Endothelial cell of umbilical vein (primary cell): ENCODE measurements around the gene EPS8. TPM values are rescaled to one million over a fixed set of nuclear protein-coding genes. Genes with fewer than 3 reads are reported as not detected.

ENCODE experiments used
- BruUV-seq: library from RNA; stranded (reverse); fragments of 400-500 nt; replicated peaks from 2 replicates; lab custom pipeline; 2021; lab: Mats Ljungman, UMichigan
- CTCF ChIA-PET: fragments of 300-600, 350-600 bp; sonication (Branson Sonifier 250); formaldehyde crosslinking; loops from one replicate; lab custom pipeline; 2021; ENCODE audit warnings: antibody characterized with exemption, inconsistent platforms; lab: Charles Lee
- POLR2A ChIA-PET: fragments of 300-600, 350-600 bp; sonication (Branson Sonifier 250); formaldehyde crosslinking; loops from one replicate; lab custom pipeline; 2021; ENCODE audit warnings: antibody characterized with exemption, inconsistent platforms; lab: Charles Lee
- DNase-seq: peaks from one replicate; pipeline ENCODE4 v3.0.0-alpha.2; 2011; ENCODE audit warnings: low read depth, low spot score
- FAIRE-seq: peaks from 2 replicates; lab custom pipeline; 2011; peaks lifted over from hg19 to GRCh38; lab: Jason Lieb, UNC
- H2AFZ ChIP-seq: 2 replicates; pipeline ENCODE4 v1.6.0; 2012; ENCODE audit warnings: low read depth, low read length, control low read depth, inconsistent platforms
- H3K27ac ChIP-seq: 2 replicates; pipeline ENCODE4 v1.5.1; 2011; ENCODE audit warnings: low read depth, mild to moderate bottlenecking, control low read depth, low read length, moderate library complexity; ENCODE audit not compliant: insufficient read depth
- H3K27me3 ChIP-seq, 2 experiments: 2 replicates each; pipeline versions ENCODE4 v1.6.0 to v1.6.1; 2011; ENCODE audit warnings: low read length in 2 of 2, mixed read lengths in 1 of 2; ENCODE audit not compliant: control insufficient read depth in 2 of 2, insufficient read depth in 2 of 2
- H3K36me3 ChIP-seq, 2 experiments: 2 replicates in 1 of 2; 3 replicates in 1 of 2; pipeline ENCODE4 v1.5.1; 2011; ENCODE audit warnings: low read length in 2 of 2, mild to moderate bottlenecking in 1 of 2, moderate library complexity in 1 of 2; ENCODE audit not compliant: control insufficient read depth in 2 of 2, insufficient read depth in 2 of 2; ENCODE audit errors: extremely low read depth in 1 of 2
- H3K4me1 ChIP-seq: 3 replicates; pipeline ENCODE4 v1.5.1; 2011; ENCODE audit warnings: mild to moderate bottlenecking, low read length; ENCODE audit not compliant: control insufficient read depth, insufficient read depth; ENCODE audit errors: extremely low read depth
- H3K4me2 ChIP-seq: 2 replicates; pipeline ENCODE4 v1.6.1; 2011; ENCODE audit warnings: low read length, control low read depth, mixed read lengths; ENCODE audit not compliant: insufficient read depth
- H3K4me3 ChIP-seq, 3 experiments: fragments of 200-600 bp in 1 of 3; sonication (generic), shearing (Covaris generic) in 1 of 3; replicated peaks in 1 of 3; 2 replicates each; pipeline ENCODE4 v1.5.1; 2011 to 2016; ENCODE audit warnings: control low read depth in 3 of 3, low read length in 3 of 3, mild to moderate bottlenecking in 2 of 3, inconsistent platforms in 1 of 3, low read depth in 1 of 3, moderate library complexity in 1 of 3; ENCODE audit not compliant: insufficient read depth in 1 of 3
- H3K79me2 ChIP-seq: 2 replicates; pipeline ENCODE4 v1.6.0; 2012; ENCODE audit warnings: low read length, inconsistent platforms; ENCODE audit not compliant: control insufficient read depth, insufficient read depth
- H3K9ac ChIP-seq: replicated peaks from 2 replicates; pipeline ENCODE3; 2011; ENCODE audit warnings: low read length, control low read depth; ENCODE audit not compliant: insufficient read depth; ENCODE audit errors: extremely low read depth
- H3K9me1 ChIP-seq: replicated peaks from 3 replicates; pipeline ENCODE4 v1.6.0; 2011; ENCODE audit warnings: mild to moderate bottlenecking, low read length; ENCODE audit not compliant: control insufficient read depth, insufficient read depth; ENCODE audit errors: extremely low read depth
- H3K9me3 ChIP-seq: replicated peaks from 2 replicates; pipeline ENCODE4 v1.5.1; 2012; ENCODE audit warnings: low read length, inconsistent platforms; ENCODE audit not compliant: control insufficient read depth, insufficient read depth
- H4K20me1 ChIP-seq: replicated peaks from 2 replicates; pipeline ENCODE3; 2011; ENCODE audit warnings: mild to moderate bottlenecking, low read length; ENCODE audit not compliant: control insufficient read depth, insufficient read depth; ENCODE audit errors: extremely low read depth
- EZH2 ChIP-seq: IDR thresholded peaks from 2 replicates; pipeline ENCODE4 v1.6.1; 2012; ENCODE audit warnings: borderline replicate concordance, low read depth, mild to moderate bottlenecking, moderate library complexity, low read length, inconsistent platforms; ENCODE audit not compliant: severe bottlenecking
- FOS ChIP-seq: IDR thresholded peaks from 2 replicates; pipeline ENCODE4 v1.6.1; 2011; ENCODE audit warnings: mild to moderate bottlenecking, low read length, moderate library complexity, borderline replicate concordance; ENCODE audit not compliant: insufficient read depth
- GATA2 ChIP-seq: IDR thresholded peaks from 2 replicates; pipeline ENCODE4 v1.7.0; 2011; ENCODE audit warnings: low read depth, mild to moderate bottlenecking, moderate library complexity, mixed read lengths, low read length; ENCODE audit not compliant: insufficient read length, insufficient read depth
- JUN ChIP-seq: IDR thresholded peaks from 2 replicates; pipeline ENCODE4 v1.6.1; 2011; ENCODE audit warnings: borderline replicate concordance, low read depth; ENCODE audit not compliant: insufficient read length, insufficient read depth
- MYC ChIP-seq: IDR thresholded peaks from one replicate; pipeline ENCODE4 v1.6.1; 2011; ENCODE audit warnings: mild to moderate bottlenecking, low read depth, low read length
- POLR2A ChIP-seq: IDR thresholded peaks from 2 replicates; pipeline ENCODE4 v1.6.1; 2012; ENCODE audit warnings: low read depth, mild to moderate bottlenecking, control low read depth, low read length
- POLR2AphosphoS5 ChIP-seq: IDR thresholded peaks from 2 replicates; pipeline ENCODE4 v1.6.1; 2012; ENCODE audit warnings: low read depth, mild to moderate bottlenecking, control low read depth, low read length, moderate library complexity; ENCODE audit not compliant: insufficient read depth
- dilution Hi-C: fragments of 300-500 bp; cut with MboI; formaldehyde crosslinking; loops from one replicate; pipeline ENCODE4 v1.15.0; 2019; ENCODE audit warnings: low sequenced_read_pairs; ENCODE audit not compliant: extremely low pct_ligation_motif_present
- intact Hi-C: fragments of 100-400 bp; cut with micrococcal nuclease; formaldehyde crosslinking; loops from one replicate; pipeline ENCODE4 v1.10.0; 2022
- polyA plus RNA-seq, 4 experiments: library from polyadenylated mRNA; depleted of rRNA in 3 of 4; stranded (reverse) in 3 of 4; unstranded in 1 of 4; fragments of >200 nt; gene quantifications; 2 replicates each; pipeline versions ENCODE4 v1.2.1 to v1.2.3, GENCODE V29; 2011 to 2012; ENCODE audit warnings: missing spikeins in 1 of 4
- total RNA-seq: library from RNA; stranded (reverse); gene quantifications from 2 replicates; pipeline ENCODE4 v1.2.3, GENCODE V29; 2021
- TF ChIP-seq, protein P1 (sequence below), 2 donors: IDR thresholded peaks; 1 replicate in 1 of 2; 2 replicates in 1 of 2; pipeline ENCODE4 v1.5.1; 2011; ENCODE audit warnings: low read length in 2 of 2, mild to moderate bottlenecking in 2 of 2, moderate library complexity in 2 of 2, control low read depth in 1 of 2, inconsistent platforms in 1 of 2, low read depth in 1 of 2; ENCODE audit not compliant: insufficient read depth in 1 of 2; ENCODE audit errors: extremely low read depth in 1 of 2
- TF ChIP-seq, protein P2 (sequence below): IDR thresholded peaks from 2 replicates; pipeline ENCODE4 v1.6.1; 2011; ENCODE audit not compliant: insufficient read depth, insufficient read length

EPS8 gene
- total and polyA plus RNA-seq, 2 donors (not counting 3 experiments of a cell fraction or from before 2014, with no cell fraction given): 8.4 to 11.9 TPM

DNA sequence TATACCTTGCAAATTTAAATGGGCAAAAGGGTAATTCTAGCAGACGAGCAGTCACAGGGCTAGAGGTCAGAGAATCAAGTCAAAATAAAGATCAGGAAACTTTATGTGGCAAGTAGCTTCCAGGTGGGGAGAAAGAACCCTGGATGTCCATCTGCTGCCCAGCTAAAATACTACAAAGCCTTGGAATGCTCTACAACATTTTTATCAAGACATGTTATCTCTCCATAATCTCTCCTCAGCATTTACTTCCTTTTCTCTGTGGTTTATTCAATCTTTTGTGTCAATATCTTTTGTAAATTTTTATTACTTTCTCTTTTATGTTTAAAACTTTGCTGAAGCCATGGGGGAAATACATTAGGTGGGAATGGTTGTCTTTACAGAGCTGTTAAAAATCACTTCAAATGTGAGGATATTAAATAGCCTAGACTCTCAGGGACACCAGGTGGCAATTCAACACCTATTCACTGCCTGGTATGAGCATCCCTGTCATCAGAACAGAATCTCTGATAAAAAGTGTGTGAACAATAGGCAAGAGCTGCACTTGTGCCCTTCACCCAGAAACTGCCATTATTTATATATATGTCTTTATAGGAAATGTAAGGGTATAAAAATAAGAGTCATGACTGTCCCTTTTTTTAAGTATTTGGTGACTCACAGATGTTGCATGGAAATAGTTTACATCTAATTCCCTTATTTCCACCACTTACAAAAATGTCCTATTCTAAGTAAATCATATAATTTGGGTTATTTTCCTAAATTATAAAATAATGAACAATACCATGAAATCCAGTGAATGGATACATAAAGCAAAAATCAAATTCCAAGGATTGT lies 152.9 kb downstream of the EPS8 start:
- H3K4me3 ChIP-seq: no peak overlapping the region
- H2AFZ ChIP-seq: no peak overlapping the region
- FAIRE-seq (no peak), DNase-seq (peak; percentile 48)
- no TSS peak for BruUV-seq
- intact Hi-C loops (loop anchor here (2.0 kb wide), 1 partner anchor 683 kb away; no protein-coding TSS in a partner anchor), dilution Hi-C loops (no loop called here)
- peaks cover 49% of the 10 kb centered on the region for H3K4me1 ChIP-seq
- H3K79me2 ChIP-seq: no peaks in the 10 kb centered on the region
- TF ChIP-seq JUN (peak; percentile 10), GATA2 (peak; percentile 55), POLR2A (no peak)
- H3K9ac ChIP-seq: no peak overlapping the region
- ChIA-PET CTCF (interaction anchor here (1.4 kb wide), 1 partner anchor 43 kb away, joined by 3 read pairs; no protein-coding TSS in a partner anchor), POLR2A (no interaction called here)
- H3K9me3 ChIP-seq: no peaks in the 10 kb centered on the region
- H3K27ac ChIP-seq: peak overlapping the region; percentile 75
- H3K27me3 ChIP-seq: no peaks in the 10 kb centered on the region
- peak overlapping the region; percentile 3 for H3K4me2 ChIP-seq
- no peaks in the 10 kb centered on the region for H3K9me1 ChIP-seq
- H4K20me1 ChIP-seq: no peaks in the 10 kb centered on the region
- no peaks in the 10 kb centered on the region for H3K36me3 ChIP-seq

DNA sequence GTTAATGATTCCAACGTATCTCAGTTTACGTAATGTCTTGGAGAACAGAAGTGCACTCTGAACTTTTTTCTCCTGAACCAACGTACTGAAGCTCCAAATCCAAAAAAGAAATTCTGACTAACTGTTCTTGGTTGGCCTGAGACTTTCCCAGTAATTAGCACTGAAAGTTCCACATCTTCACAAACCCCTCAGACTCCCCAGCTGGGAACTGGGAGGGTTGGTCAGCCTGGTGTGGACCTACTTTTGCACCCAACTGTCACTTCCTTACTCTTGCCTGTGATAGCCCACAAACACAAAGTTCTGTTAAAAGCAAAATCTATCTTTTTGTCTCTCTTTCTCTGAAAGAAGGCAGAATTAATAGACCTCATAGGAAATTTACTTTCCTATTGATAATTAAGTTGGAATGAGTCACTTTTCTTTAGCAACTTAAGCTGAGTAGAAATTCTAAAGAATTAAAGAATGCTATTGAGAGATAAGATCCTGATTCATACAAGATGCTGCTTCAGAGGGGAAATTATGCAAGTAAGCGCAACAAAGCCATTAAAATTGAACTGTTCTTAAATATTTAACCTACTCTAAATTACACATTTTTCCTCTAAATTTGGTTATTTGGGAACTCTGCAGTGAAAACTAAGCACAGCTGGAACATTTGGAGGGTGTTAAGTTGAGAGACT lies 155.0 kb downstream of the EPS8 start:
- Histone ChIP-seq H4K20me1 (no peaks in the 10 kb centered on the region), H3K36me3 (no peaks in the 10 kb centered on the region), H3K27me3 (no peaks in the 10 kb centered on the region), H3K9me1 (no peaks in the 10 kb centered on the region), H3K79me2 (no peaks in the 10 kb centered on the region), H3K9me3 (no peaks in the 10 kb centered on the region), H3K4me1 (peaks cover 70% of the 10 kb centered on the region), H3K27ac (peak overlapping the region; percentile 23), H3K4me2 (peak overlapping the region; percentile 43), H3K9ac (peak overlapping the region; percentile 8), H3K4me3 (no peak overlapping the region), H2AFZ (no peak overlapping the region)
- dilution Hi-C loops: no loop called here
- intact Hi-C loops: no loop called here
- FAIRE-seq: no peak
- CTCF ChIA-PET: interaction anchor here (1.1 to 1.8 kb wide), 4 partner anchors 9 to 43 kb away, joined by 4 to 6 read pairs (median 6); no protein-coding TSS in a partner anchor
- TF ChIP-seq MYC (no peak), POLR2AphosphoS5 (no peak), POLR2A (no peak), JUN (peak; percentile 45), FOS (peak; percentile 33), GATA2 (peak; percentile 54), EZH2 (no peak)
- TF ChIP-seq, protein P1, sequence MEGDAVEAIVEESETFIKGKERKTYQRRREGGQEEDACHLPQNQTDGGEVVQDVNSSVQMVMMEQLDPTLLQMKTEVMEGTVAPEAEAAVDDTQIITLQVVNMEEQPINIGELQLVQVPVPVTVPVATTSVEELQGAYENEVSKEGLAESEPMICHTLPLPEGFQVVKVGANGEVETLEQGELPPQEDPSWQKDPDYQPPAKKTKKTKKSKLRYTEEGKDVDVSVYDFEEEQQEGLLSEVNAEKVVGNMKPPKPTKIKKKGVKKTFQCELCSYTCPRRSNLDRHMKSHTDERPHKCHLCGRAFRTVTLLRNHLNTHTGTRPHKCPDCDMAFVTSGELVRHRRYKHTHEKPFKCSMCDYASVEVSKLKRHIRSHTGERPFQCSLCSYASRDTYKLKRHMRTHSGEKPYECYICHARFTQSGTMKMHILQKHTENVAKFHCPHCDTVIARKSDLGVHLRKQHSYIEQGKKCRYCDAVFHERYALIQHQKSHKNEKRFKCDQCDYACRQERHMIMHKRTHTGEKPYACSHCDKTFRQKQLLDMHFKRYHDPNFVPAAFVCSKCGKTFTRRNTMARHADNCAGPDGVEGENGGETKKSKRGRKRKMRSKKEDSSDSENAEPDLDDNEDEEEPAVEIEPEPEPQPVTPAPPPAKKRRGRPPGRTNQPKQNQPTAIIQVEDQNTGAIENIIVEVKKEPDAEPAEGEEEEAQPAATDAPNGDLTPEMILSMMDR (IDR thresholded peaks at IDR 0.05; ENCODE audit: extremely low read depth in 1 of 2, insufficient read depth in 1 of 2, low read depth in 1 of 2, low read length in 2 of 2): no peak
- TF ChIP-seq, protein P2, sequence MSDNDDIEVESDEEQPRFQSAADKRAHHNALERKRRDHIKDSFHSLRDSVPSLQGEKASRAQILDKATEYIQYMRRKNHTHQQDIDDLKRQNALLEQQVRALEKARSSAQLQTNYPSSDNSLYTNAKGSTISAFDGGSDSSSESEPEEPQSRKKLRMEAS: no peak
- POLR2A ChIA-PET: no interaction called here
- DNase-seq: peak; percentile 53
- no TSS peak for BruUV-seq
